Hepatocyte (in vitro differentiated cells): ENCODE data around the gene QRICH1. TPM values are rescaled to one million over a fixed set of nuclear protein-coding genes. Genes with fewer than 3 reads are reported as not detected.

Experiments
- DNase-seq: peaks from one replicate; pipeline ENCODE4 v3.0.0-alpha.2; 2016; ENCODE audit warnings: low spot score
- H2AFZ ChIP-seq: fragments of 200-600 bp; sonication (generic); 2 replicates; pipeline ENCODE4 v1.6.0; 2016; ENCODE audit warnings: antibody characterized with exemption, mild to moderate bottlenecking
- H3K27ac ChIP-seq: fragments of 200-600 bp; sonication (generic); 2 replicates; pipeline ENCODE4 v1.5.1; 2016; ENCODE audit warnings: mild to moderate bottlenecking
- H3K27me3 ChIP-seq: fragments of 200-600 bp; sonication (generic); 2 replicates; pipeline ENCODE4 v1.6.1; 2016
- H3K36me3 ChIP-seq: fragments of 200-600 bp; sonication (generic); replicated peaks from 2 replicates; pipeline ENCODE4 v1.5.1; 2016; ENCODE audit warnings: low read depth; ENCODE audit not compliant: insufficient read depth
- H3K4me1 ChIP-seq: fragments of 200-600 bp; sonication (generic); 2 replicates; pipeline ENCODE4 v1.5.1; 2016; ENCODE audit warnings: mild to moderate bottlenecking, moderate library complexity; ENCODE audit not compliant: insufficient read depth
- H3K4me2 ChIP-seq: fragments of 200-600 bp; sonication (generic); 2 replicates; pipeline ENCODE4 v1.6.0; 2016
- H3K4me3 ChIP-seq: fragments of 200-600 bp; sonication (generic); 2 replicates; pipeline ENCODE4 v1.5.1; 2016; ENCODE audit warnings: mild to moderate bottlenecking
- H3K79me2 ChIP-seq: fragments of 200-600 bp; sonication (generic); 2 replicates; pipeline ENCODE4 v1.6.0; 2017; ENCODE audit warnings: mild to moderate bottlenecking
- H3K9me2 ChIP-seq: fragments of 200-600 bp; sonication (generic); replicated peaks from 2 replicates; pipeline ENCODE4 v1.6.0; 2017; ENCODE audit warnings: mild to moderate bottlenecking; ENCODE audit not compliant: insufficient read depth
- H3K9me3 ChIP-seq: fragments of 200-600 bp; sonication (generic); 2 replicates; pipeline ENCODE4 v1.5.1; 2016; ENCODE audit warnings: low read depth, mild to moderate bottlenecking
- H4K20me1 ChIP-seq: fragments of 200-600 bp; sonication (generic); 2 replicates; pipeline ENCODE4 v1.6.0; 2016; ENCODE audit warnings: mild to moderate bottlenecking; ENCODE audit not compliant: insufficient read depth, poor library complexity, severe bottlenecking
- CTCF ChIP-seq: fragments of 200-600 bp; sonication (generic); IDR thresholded peaks from 2 replicates; pipeline ENCODE4 v1.5.1; 2016; ENCODE audit warnings: antibody characterized with exemption, mild to moderate bottlenecking; ENCODE audit not compliant: poor library complexity
- EZH2 ChIP-seq: fragments of 200-600 bp; sonication (generic); IDR thresholded peaks from 2 replicates; pipeline ENCODE4 v1.6.1; 2016; ENCODE audit warnings: antibody characterized with exemption, mild to moderate bottlenecking, borderline replicate concordance
- EZH2phosphoT487 ChIP-seq: fragments of 200-600 bp; sonication (generic); IDR thresholded peaks from one replicate; pipeline ENCODE4 v1.6.1; 2018; ENCODE audit warnings: antibody characterized with exemption, mild to moderate bottlenecking, low read depth, moderate library complexity; ENCODE audit not compliant: unreplicated experiment, severe bottlenecking
- WGBS: methylation state at CpG from one replicate; pipeline ENCODE4 v1.1.6; 2016; ENCODE audit warnings: low lambda C conversion rate; ENCODE audit errors: missing lambda C conversion rate; 5-methylcytosine and 5-hydroxymethylcytosine counted together
- polyA plus RNA-seq: library from polyadenylated mRNA; unstranded; fragments of >200 nt; fragmentation: Nextera tagmentation; extraction: Ambion mirVana; gene quantifications from 2 replicates; pipeline ENCODE4 v1.2.1, GENCODE V29; 2016
- total RNA-seq: library from RNA; depleted of rRNA; stranded (reverse); fragments of >200 nt; gene quantifications from 2 replicates; pipeline ENCODE4 v1.2.3, GENCODE V29; 2014

QRICH1 gene
- total and polyA plus RNA-seq, 2 experiments from 2014 or later: 42.6 to 79.9 TPM

GRCh38 chr3:48989126-48989795, 104.6 kb downstream of the QRICH1 start:
- Histone ChIP-seq H3K79me2 (peaks cover 48% of the 10 kb centered on the region), H3K4me2 (peak overlapping the region; percentile 99), H3K36me3 (no peaks in the 10 kb centered on the region), H3K27me3 (no peaks in the 10 kb centered on the region), H3K9me2 (no peaks in the 10 kb centered on the region), H4K20me1 (no peaks in the 10 kb centered on the region), H3K27ac (peak overlapping the region; percentile 98), H3K9me3 (no peaks in the 10 kb centered on the region), H3K4me3 (peak overlapping the region; percentile 97), H3K4me1 (peaks cover 14% of the 10 kb centered on the region), H2AFZ (peak overlapping the region; percentile 77)
- 8% methylated on average over 21 of the region's 21 CpGs for WGBS
- TF ChIP-seq EZH2phosphoT487 (no peak), CTCF (no peak), EZH2 (no peak)
- peak; percentile 45 for DNase-seq

- Histone ChIP-seq H4K20me1 (no peaks in the 10 kb centered on the region), H3K36me3 (no peaks in the 10 kb centered on the region), H3K4me1 (peaks cover 7% of the 10 kb centered on the region), H3K27ac (no peak overlapping the region), H3K4me3 (no peak overlapping the region), H3K9me2 (no peaks in the 10 kb centered on the region), H3K9me3 (no peaks in the 10 kb centered on the region), H2AFZ (no peak overlapping the region), H3K79me2 (peaks cover 17% of the 10 kb centered on the region), H3K4me2 (no peak overlapping the region), H3K27me3 (no peaks in the 10 kb centered on the region)
- 96% methylated on average over 7 of the region's 7 CpGs for WGBS
- DNase-seq: no peak
- TF ChIP-seq EZH2: no peak
- no peak for TF ChIP-seq EZH2phosphoT487
- no peak for TF ChIP-seq CTCF
These were observed 108.0 kb downstream of the QRICH1 start for GRCh38 chr3:48985831-48986376.

- no peak overlapping the region for H2AFZ ChIP-seq
- no peak for TF ChIP-seq EZH2
- no peak for TF ChIP-seq CTCF
- TF ChIP-seq EZH2phosphoT487: no peak
- no peak overlapping the region for H3K4me2 ChIP-seq
- no peak for DNase-seq
- no peaks in the 10 kb centered on the region for H3K9me3 ChIP-seq
- H4K20me1 ChIP-seq: no peaks in the 10 kb centered on the region
- no peaks in the 10 kb centered on the region for H3K9me2 ChIP-seq
- no peak overlapping the region for H3K4me3 ChIP-seq
- H3K27me3 ChIP-seq: no peaks in the 10 kb centered on the region
- H3K36me3 ChIP-seq: no peaks in the 10 kb centered on the region
- peaks cover 7% of the 10 kb centered on the region for H3K4me1 ChIP-seq
- H3K27ac ChIP-seq: no peak overlapping the region
- peaks cover 10% of the 10 kb centered on the region for H3K79me2 ChIP-seq
These were observed 109.2 kb downstream of the QRICH1 start for GRCh38 chr3:48984663-48985062.
